Activated CD4-positive, alpha-beta memory T cell treated with anti-CD3 and anti-CD28 coated beads, Interleukin-2, amount 10 ng/mL, durations not matched to agents 7 days and 5 days (primary cell): ENCODE data around the gene TLR3. TPM values are rescaled to one million over a fixed set of nuclear protein-coding genes. Genes with fewer than 3 reads are reported as not detected.
A peak's percentile ranks its signal among the peaks of the same experiment; 100 is the strongest.

ENCODE experiments used
- CTCF ChIA-PET: fragments of 350-600 bp; sonication (Branson Sonifier 250); formaldehyde crosslinking; loops from one replicate; lab custom pipeline; 2021; ENCODE audit warnings: antibody characterized with exemption, inconsistent platforms; lab: Charles Lee
- POLR2A ChIA-PET: fragments of 350-600 bp; sonication (Branson Sonifier 250); formaldehyde crosslinking; loops from one replicate; lab custom pipeline; 2021; ENCODE audit warnings: antibody characterized with exemption; lab: Charles Lee
- DNase-seq: peaks from one replicate; pipeline ENCODE4 v3.0.0-alpha.2; 2020
- H3K27ac Mint-ChIP-seq: one replicate; pipeline ENCODE4 v1.8.0; 2021; ENCODE audit warnings: mild to moderate bottlenecking, mixed read lengths
- H3K27me3 Mint-ChIP-seq: one replicate; pipeline ENCODE4 v1.8.0; 2021; ENCODE audit warnings: mixed read lengths
- H3K36me3 Mint-ChIP-seq: one replicate; pipeline ENCODE4 v1.8.0; 2021; ENCODE audit warnings: low read depth, mixed read lengths
- H3K4me1 Mint-ChIP-seq: one replicate; pipeline ENCODE4 v1.8.0; 2021; ENCODE audit warnings: mixed read lengths
- H3K4me3 Mint-ChIP-seq: one replicate; pipeline ENCODE4 v1.8.0; 2021; ENCODE audit warnings: mild to moderate bottlenecking, mixed read lengths
- H3K9me3 Mint-ChIP-seq: one replicate; pipeline ENCODE4 v1.8.0; 2021; ENCODE audit warnings: mixed read lengths
- total RNA-seq, 2 experiments: library from RNA; stranded (reverse); gene quantifications; one replicate each; pipeline ENCODE4 v1.2.3, GENCODE V29; 2021

Gene TLR3
- 1 to 10 TPM; 2.2 to 3.3 TPM for total RNA-seq

GRCh38 chr4:186068581-186069348 lies at the start of gene TLR3:
TLR3 (plus strand) TSS chr4:186069156; CDS start chr4:186076620, 7,464 bp downstream.
- POLR2A ChIA-PET: interaction anchor here (0.8 to 2.4 kb wide), 2 partner anchors 76 to 123 kb away, joined by 4 to 12 read pairs; partner anchors contain the start of gene CYP4V2
- Mint-ChIP-seq H3K9me3 (no peaks in the 10 kb centered on the region), H3K27ac (no peak within 1 kb of the TSS)

GRCh38 chr4:186019269-186019668 lies 49.7 kb upstream of the TLR3 start:
- ChIA-PET CTCF (interaction anchor here (1.5 kb wide), 1 partner anchor 19 kb away, joined by 6 read pairs; no protein-coding TSS in a partner anchor), POLR2A (no interaction called here)
- peaks cover 5% of the 10 kb centered on the region for H3K27me3 Mint-ChIP-seq
- no peak overlapping the region for H3K4me3 Mint-ChIP-seq
- no peak for DNase-seq
- no peaks in the 10 kb centered on the region for H3K36me3 Mint-ChIP-seq
- H3K9me3 Mint-ChIP-seq: no peaks in the 10 kb centered on the region
- H3K27ac Mint-ChIP-seq: no peak overlapping the region
- no peaks in the 10 kb centered on the region for H3K4me1 Mint-ChIP-seq

More at GRCh38 chr4:186068581-186069348, at the start of gene TLR3:
- Mint-ChIP-seq H3K27me3 (peaks cover 4% of the 10 kb centered on the region), H3K36me3 (no peaks in the 10 kb centered on the region), H3K4me3 (peak within 1 kb of the TSS; percentile 69), H3K4me1 (peaks cover 15% of the 10 kb centered on the region)
- CTCF ChIA-PET: interaction anchor here (0.7 to 3.2 kb wide), 8 partner anchors 8 to 518 kb away, joined by 3 to 37 read pairs (median 6); partner anchors contain the start of gene CYP4V2
- DNase-seq: no peak

GRCh38 chr4:186020106-186020792 lies 48.7 kb upstream of the TLR3 start:
- H3K4me1 Mint-ChIP-seq: no peaks in the 10 kb centered on the region
- no peak overlapping the region for H3K4me3 Mint-ChIP-seq
- H3K27me3 Mint-ChIP-seq: peaks cover 5% of the 10 kb centered on the region
- no peak for DNase-seq
- no peak overlapping the region for H3K27ac Mint-ChIP-seq
- ChIA-PET CTCF (no interaction called here), POLR2A (no interaction called here)
- no peaks in the 10 kb centered on the region for H3K36me3 Mint-ChIP-seq
- H3K9me3 Mint-ChIP-seq: no peaks in the 10 kb centered on the region

GRCh38 chr4:186020793-186021407 lies 48.1 kb upstream of the TLR3 start:
- POLR2A ChIA-PET: no interaction called here
- no peak for DNase-seq
- CTCF ChIA-PET: no interaction called here
- Mint-ChIP-seq H3K4me1 (no peaks in the 10 kb centered on the region), H3K4me3 (no peak overlapping the region), H3K9me3 (no peaks in the 10 kb centered on the region), H3K27ac (no peak overlapping the region), H3K36me3 (no peaks in the 10 kb centered on the region), H3K27me3 (peaks cover 5% of the 10 kb centered on the region)

- H3K4me3 Mint-ChIP-seq: no peak overlapping the region
- no peak for DNase-seq
- ChIA-PET CTCF (interaction anchor here (0.8 kb wide), 2 partner anchors 9 to 381 kb away, joined by 3 to 4 read pairs; no protein-coding TSS in a partner anchor), POLR2A (no interaction called here)
- peaks cover 5% of the 10 kb centered on the region for H3K27me3 Mint-ChIP-seq
- H3K9me3 Mint-ChIP-seq: no peaks in the 10 kb centered on the region
- no peaks in the 10 kb centered on the region for H3K36me3 Mint-ChIP-seq
- no peak overlapping the region for H3K27ac Mint-ChIP-seq
- no peaks in the 10 kb centered on the region for H3K4me1 Mint-ChIP-seq
These were observed 47.3 kb upstream of the TLR3 start for GRCh38 chr4:186021461-186022167.

GRCh38 chr4:186023975-186024374 lies 45.0 kb upstream of the TLR3 start:
- DNase-seq: no peak
- no peaks in the 10 kb centered on the region for H3K9me3 Mint-ChIP-seq
- H3K36me3 Mint-ChIP-seq: no peaks in the 10 kb centered on the region
- CTCF ChIA-PET: interaction anchor here (1.0 kb wide), 1 partner anchor 14 kb away, joined by 4 read pairs; no protein-coding TSS in a partner anchor
- POLR2A ChIA-PET: no interaction called here
- H3K4me3 Mint-ChIP-seq: no peak overlapping the region
- no peaks in the 10 kb centered on the region for H3K4me1 Mint-ChIP-seq
- H3K27ac Mint-ChIP-seq: no peak overlapping the region
- peaks cover 3% of the 10 kb centered on the region for H3K27me3 Mint-ChIP-seq

- no peaks in the 10 kb centered on the region for H3K9me3 Mint-ChIP-seq
- H3K27ac Mint-ChIP-seq: no peak overlapping the region
- no peak for DNase-seq
- no peak overlapping the region for H3K4me3 Mint-ChIP-seq
- CTCF ChIA-PET: interaction anchor here (1.0 kb wide), 1 partner anchor 13 kb away, joined by 4 read pairs; no protein-coding TSS in a partner anchor
- H3K36me3 Mint-ChIP-seq: no peaks in the 10 kb centered on the region
- H3K4me1 Mint-ChIP-seq: no peaks in the 10 kb centered on the region
- POLR2A ChIA-PET: no interaction called here
- H3K27me3 Mint-ChIP-seq: peaks cover 2% of the 10 kb centered on the region
These were observed 44.1 kb upstream of the TLR3 start for GRCh38 chr4:186024637-186025407.

- POLR2A ChIA-PET: no interaction called here
- H3K36me3 Mint-ChIP-seq: no peaks in the 10 kb centered on the region
- no peaks in the 10 kb centered on the region for H3K9me3 Mint-ChIP-seq
- H3K4me1 Mint-ChIP-seq: no peaks in the 10 kb centered on the region
- no peak overlapping the region for H3K4me3 Mint-ChIP-seq
- CTCF ChIA-PET: interaction anchor here (1.2 kb wide), 1 partner anchor 10 kb away, joined by 3 read pairs; no protein-coding TSS in a partner anchor
- peaks cover 2% of the 10 kb centered on the region for H3K27me3 Mint-ChIP-seq
- DNase-seq: no peak
- no peak overlapping the region for H3K27ac Mint-ChIP-seq
These were observed 43.6 kb upstream of the TLR3 start for GRCh38 chr4:186025408-186025690.

- H3K27ac Mint-ChIP-seq: no peak overlapping the region
- DNase-seq: no peak
- H3K4me3 Mint-ChIP-seq: no peak overlapping the region
- ChIA-PET CTCF (no interaction called here), POLR2A (no interaction called here)
- peaks cover 6% of the 10 kb centered on the region for H3K27me3 Mint-ChIP-seq
- H3K9me3 Mint-ChIP-seq: no peaks in the 10 kb centered on the region
- no peaks in the 10 kb centered on the region for H3K36me3 Mint-ChIP-seq
- H3K4me1 Mint-ChIP-seq: no peaks in the 10 kb centered on the region
These were observed 41.6 kb upstream of the TLR3 start for GRCh38 chr4:186027405-186027804.

GRCh38 chr4:186029571-186030398 lies 39.2 kb upstream of the TLR3 start:
- Mint-ChIP-seq H3K36me3 (no peaks in the 10 kb centered on the region), H3K27ac (no peak overlapping the region), H3K27me3 (peaks cover 8% of the 10 kb centered on the region), H3K9me3 (peaks cover 1% of the 10 kb centered on the region), H3K4me1 (no peaks in the 10 kb centered on the region), H3K4me3 (no peak overlapping the region)
- DNase-seq: no peak
- ChIA-PET CTCF (interaction anchor here (0.7 kb wide), 1 partner anchor 8 kb away, joined by 3 read pairs; no protein-coding TSS in a partner anchor), POLR2A (no interaction called here)

- peaks cover 4% of the 10 kb centered on the region for H3K9me3 Mint-ChIP-seq
- no peak for DNase-seq
- ChIA-PET POLR2A (no interaction called here), CTCF (interaction anchor here (0.7 kb wide), 1 partner anchor 8 kb away, joined by 3 read pairs; no protein-coding TSS in a partner anchor)
- H3K4me1 Mint-ChIP-seq: no peaks in the 10 kb centered on the region
- H3K27me3 Mint-ChIP-seq: peaks cover 13% of the 10 kb centered on the region
- no peaks in the 10 kb centered on the region for H3K36me3 Mint-ChIP-seq
- H3K27ac Mint-ChIP-seq: no peak overlapping the region
- H3K4me3 Mint-ChIP-seq: no peak overlapping the region
These were observed 38.6 kb upstream of the TLR3 start for GRCh38 chr4:186030399-186030775.
